GM21717 (cell line): ENCODE data around the gene TEX38.
"Not testable (repeated sequence)": the region's sequence is repeated elsewhere in the genome, so short reads cannot be mapped to it uniquely, and the experiment has no call there.

ENCODE experiments used
- ATAC-seq: cut with Tn5 transposase; IDR thresholded peaks from one replicate; pipeline ENCODE4 v1.9.1; 2021; ENCODE audit warnings: mild to moderate bottlenecking, moderate library complexity; ENCODE audit not compliant: unreplicated experiment

TEX38 gene

GRCh38 chr1:46654698-46655097 lies 17.0 kb upstream of the TEX38 start:
- ATAC-seq = not testable (repeated sequence)

DNA sequence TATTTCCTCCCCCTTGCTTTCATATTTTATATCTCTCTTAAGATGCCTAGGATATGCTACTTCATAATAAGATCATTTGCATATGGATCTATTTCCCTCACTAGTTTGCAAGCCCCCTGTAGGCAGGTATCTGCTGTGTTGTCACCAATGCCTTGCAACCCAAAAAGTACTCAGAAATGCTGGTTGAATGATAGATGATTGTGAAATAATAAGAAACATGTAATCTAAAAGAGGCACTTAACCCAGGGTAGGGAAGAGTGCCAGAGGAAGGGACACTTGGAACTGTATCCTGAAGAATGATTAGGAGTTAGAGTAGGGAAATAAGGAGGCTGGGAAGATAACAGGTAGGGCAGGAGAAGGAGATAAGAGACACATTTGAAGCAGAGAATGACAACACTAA lies 15.8 kb upstream of the TEX38 start:
- no peak for ATAC-seq

GRCh38 chr1:46656643-46657042 lies 15.0 kb upstream of the TEX38 start:
- no peak for ATAC-seq

GRCh38 chr1:46657775-46658174 lies 13.9 kb upstream of the TEX38 start:
- no peak for ATAC-seq

DNA sequence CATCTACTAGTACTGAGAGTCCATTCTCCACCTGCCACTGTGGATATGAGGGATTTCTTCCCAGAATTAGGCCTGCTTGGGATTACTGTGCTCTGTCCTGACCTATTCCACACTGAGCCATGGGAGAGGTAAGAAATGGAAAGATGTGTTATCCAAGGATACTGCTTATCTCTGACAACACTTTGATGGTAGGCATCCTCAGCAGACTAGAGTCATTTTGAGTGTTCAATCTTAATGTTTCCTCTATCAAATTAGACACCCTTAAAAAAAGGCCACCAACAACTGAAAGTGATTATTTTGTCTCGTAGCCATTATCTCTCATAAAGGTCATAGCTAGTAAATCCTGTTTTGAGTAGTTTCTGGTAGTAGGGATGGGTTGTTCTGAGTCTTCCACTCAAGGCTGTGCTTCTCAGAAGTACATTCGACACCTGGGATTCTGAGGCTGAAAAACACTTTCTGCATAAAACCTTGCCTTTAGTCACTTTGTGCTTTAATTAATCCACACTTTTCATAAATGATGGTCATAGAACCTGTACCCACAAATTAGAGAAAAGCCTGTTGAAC lies 12.3 kb upstream of the TEX38 start:
- ATAC-seq = peak; percentile 51

GRCh38 chr1:46660116-46660515 lies 11.5 kb upstream of the TEX38 start:
- peak; percentile 78 for ATAC-seq

DNA sequence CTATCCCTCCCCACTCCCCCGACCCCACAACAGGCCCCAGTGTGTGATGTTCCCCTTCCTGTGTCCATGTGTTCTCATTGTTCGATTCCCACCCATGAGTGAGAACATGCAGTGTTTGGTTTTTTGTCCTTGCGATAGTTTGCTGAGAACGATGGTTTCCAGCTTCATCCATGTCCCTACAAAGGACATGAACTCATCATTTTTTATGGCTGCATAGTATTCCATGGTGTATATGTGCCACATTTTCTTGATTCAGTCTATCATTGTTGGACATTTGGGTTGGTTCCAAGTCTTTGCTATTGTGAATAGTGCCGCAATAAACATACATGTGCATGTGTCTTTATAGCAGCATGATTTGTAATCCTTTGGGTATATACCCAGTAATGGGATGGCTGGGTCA lies 8.7 kb upstream of the TEX38 start:
- not testable (repeated sequence) for ATAC-seq

GRCh38 chr1:46665983-46666382 lies 5.7 kb upstream of the TEX38 start:
- no peak for ATAC-seq

GRCh38 chr1:46667782-46668760 lies 3.6 kb upstream of the TEX38 start, which contains the start of gene ATPAF1:
ATPAF1 (minus strand) TSS chr1:46668364; CDS start chr1:46668322, 42 bp downstream.
- peak; percentile 70 for ATAC-seq

GRCh38 chr1:46670134-46670533 lies 1.5 kb upstream of the TEX38 start:
- ATAC-seq = no peak

GRCh38 chr1:46672696-46673095 lies 1.0 kb downstream of the TEX38 start:
- ATAC-seq = no peak

- no peak for ATAC-seq
Observed at GRCh38 chr1:46673749-46674182, 2.1 kb downstream of the TEX38 start.

DNA sequence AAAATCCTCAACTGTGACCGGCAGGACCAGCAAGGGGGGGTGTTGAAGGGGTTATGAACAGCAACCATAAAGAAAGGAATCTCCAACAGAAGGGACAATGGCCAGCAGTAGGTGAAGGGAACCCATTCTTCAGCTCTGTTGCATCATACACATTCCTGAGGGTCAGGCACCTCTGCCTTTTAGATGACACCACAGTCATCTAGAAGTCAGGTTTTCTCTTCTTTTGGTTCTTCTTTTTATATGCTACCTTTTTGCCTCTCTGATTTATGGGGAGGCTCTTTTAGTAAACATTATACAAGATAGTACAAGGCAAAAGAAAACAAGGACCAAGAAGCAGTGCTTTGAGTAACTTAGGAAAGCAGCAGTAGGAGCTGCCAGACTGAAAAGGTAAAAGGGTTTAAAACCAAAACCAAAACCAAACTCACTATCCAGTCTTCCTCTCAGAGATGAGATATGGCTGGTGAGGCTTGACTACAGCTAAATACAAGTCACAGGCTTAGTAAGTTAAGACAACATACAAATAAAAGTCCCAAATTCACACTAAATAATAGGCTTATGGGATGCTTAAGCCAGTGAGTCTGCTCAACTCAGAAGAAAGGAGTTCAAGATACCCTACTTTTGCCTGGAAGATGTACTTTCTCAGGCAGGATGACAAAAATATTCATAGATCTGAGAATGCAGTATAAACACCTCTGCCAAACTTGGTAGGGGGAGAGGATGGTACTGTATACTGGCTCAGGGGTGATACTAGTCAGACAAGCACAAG lies 4.1 kb downstream of the TEX38 start:
- ATAC-seq = peak; percentile 75

DNA sequence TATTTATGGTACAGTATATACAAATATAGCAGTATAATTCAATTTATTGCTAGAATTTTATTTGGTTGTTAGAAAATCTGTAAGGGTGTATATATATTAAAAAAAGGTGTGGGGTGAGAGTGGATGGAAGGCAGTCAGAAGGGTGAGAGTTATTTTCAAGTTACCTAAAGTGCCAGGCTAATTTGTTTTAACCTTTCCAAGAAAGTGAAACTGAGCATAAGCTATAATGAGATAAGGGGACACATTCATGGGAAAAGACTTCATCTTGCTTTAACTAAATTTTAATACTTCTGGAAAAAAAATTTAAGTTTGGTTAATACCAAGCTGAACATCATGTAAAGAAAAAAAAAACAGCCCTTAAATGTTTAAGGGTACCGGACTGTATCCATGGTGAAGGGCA lies 4.9 kb downstream of the TEX38 start:
- ATAC-seq = no peak

- ATAC-seq = no peak
Observed at GRCh38 chr1:46677339-46677738, 5.7 kb downstream of the TEX38 start.

DNA sequence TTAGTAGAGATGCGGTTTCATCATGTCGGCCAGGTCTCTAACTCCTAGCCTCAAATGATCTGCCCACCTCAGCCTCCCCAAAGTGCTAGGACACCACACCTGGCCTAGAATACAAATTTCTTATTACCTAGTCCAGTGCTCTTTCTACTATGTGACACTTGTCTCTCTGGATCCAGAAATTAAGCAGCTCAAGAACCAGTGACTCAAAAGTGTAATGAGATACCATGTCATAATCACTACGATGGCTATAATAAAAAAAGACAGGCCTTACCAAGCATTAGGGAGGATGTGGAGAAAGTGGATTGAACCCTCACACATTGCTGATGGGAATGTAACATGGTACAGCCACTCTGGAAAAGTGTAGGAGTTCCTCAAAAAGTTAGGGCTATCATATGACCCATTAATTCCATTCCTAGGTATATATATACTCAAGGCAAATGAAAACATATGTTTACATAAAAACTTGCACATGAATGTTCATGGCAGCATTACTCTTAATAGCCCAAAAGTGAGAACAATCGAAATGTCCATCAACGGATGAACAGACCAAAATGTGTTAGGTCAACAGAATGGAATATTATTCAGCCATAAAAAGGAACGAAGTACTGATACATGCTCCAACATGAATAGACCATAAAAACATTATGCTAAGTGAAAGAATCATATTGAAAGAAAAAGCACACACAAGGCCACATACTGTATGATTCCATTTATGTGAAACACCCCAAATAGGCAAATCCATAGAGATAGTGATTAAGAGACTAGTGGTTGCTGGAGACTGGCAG lies 8.3 kb downstream of the TEX38 start:
- no peak for ATAC-seq

DNA sequence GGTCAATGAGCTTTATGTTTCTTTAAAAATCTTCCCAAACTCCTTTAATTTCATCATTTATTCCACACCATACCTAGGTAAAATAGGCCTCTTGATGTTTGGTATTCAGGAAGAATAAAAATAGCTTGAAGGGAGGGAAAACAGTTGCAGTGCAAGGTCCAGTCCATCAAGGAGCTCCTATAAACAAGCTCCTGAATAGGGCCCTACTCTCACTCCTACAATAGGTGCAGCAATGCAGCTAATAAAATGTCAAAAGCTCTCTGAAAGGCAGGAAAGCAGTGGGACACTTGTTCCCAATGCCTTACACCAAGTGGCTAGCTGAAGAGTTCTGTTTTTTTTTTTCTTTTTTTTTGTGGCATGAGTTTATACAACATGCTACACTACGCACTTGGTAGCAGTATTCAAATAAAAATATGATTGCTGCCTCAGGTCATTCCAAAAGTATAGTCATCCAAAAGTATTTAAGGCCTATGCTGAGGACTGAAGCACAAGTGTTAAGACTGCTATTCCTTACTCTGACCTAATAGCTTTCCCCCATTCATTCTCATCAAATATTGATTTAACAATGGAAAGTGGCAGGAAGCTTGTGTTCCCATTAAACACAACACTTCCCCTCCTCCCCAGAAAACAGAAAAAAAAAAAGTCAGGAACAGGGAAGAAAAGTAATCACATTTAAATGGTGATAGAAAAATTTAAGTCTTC lies 9.8 kb downstream of the TEX38 start:
- no peak for ATAC-seq

DNA sequence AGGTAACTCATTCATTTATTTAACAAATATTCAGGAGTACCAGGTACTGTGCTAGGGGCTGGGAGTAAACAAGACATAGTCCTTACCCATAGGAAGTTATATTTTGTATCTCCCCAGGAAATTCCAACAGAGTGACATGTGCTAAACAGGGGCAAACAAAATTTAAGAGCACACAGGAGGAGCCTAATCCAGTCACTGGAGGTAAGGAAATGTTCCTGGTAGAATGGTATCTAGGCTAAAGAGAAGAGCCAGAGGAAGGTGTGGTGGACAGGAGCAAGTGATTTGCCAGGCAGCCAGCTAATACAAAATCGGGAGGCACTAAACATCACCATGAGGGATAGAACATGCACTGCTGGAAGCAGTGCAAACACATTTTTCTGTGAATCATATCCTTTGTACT lies 10.4 kb downstream of the TEX38 start:
- no peak for ATAC-seq

DNA sequence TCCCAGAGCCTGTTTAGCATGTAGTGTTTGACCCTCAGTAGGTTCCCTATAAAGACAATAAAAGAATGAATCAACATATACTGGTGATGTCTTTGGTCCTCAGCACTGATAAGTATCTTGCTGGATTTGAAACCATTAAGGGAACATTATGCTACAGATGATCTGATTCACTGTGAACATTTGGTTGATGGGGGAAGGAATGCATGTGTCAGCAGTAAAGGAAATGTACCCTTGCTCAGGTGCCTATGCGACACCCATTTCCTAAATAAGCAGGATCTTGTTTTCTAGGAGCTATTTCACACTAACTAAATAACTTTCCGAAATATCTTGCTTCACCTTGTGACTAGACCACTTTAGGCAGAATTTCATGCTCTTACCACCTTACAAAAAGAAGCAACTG lies 13.0 kb downstream of the TEX38 start:
- no peak for ATAC-seq

DNA sequence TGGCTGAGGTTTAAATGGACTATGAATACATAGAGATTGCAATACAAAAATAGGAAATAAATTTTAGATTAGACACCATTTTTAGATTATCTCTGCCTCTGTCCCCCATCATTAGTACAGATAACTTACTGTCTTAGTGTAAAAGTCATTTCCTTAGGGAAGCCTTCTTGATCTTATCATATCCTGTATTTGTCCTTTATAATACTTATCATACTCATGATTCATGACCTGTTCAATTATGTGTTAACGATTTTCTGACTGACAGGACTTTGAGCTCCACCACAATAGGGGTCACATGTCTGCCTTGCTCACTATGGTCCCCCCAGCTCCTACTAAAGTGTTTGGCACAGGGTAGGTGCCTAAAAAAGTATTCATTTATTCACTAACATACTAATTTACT lies 14.6 kb downstream of the TEX38 start:
- ATAC-seq = no peak
